IPS-NIHi7 (cell line): ENCODE data around the gene ZBTB16.
A peak's percentile ranks its signal among the peaks of the same experiment; 100 is the strongest.

Experiments used
- DNase-seq: peaks from one replicate; pipeline ENCODE4 v3.0.0; 2012; ENCODE audit warnings: mixed read lengths; ENCODE audit errors: extremely low spot score

Gene ZBTB16

DNA sequence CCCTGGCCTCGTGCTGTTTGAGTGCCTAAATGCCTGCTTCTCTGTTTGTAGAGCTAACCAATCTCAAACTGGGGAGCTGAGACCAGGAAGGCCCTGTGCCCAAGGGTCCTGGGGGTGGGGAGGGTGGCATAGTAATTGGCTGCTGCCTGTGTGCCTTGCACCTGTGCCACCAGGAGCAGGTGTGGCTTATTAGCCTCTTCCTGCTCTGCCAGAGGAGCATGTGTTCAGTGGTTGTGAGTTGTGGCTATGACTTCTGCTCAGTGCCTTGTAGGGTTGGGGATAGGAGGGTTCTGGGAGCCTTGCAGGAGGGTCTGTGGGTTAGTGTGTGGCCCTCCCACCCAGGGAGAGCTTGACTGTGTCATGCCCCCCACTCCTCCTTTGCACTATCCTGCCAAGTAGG lies 109.2 kb downstream of the ZBTB16 start:
- no peak for DNase-seq

DNA sequence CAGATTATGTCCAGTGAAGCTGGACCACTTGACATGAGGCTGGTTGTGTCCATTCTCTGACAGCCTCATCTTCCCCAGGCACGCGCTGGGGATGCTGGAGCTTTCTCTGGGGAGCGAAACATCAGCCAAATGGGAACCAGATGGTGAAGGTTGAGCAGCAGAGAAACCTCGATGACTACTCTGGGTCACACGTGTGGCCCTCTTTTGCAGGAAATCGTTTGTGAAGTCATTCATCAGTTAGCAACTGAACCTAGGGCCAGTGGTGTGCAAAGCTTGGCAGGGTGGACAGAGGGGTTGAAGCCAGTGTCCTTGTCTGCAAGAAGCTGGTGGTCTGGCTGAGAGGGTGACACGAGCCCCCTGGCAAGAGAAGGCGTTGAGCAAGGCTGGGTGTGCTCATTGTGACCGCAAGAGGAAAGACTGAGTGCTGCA lies 109.8 kb downstream of the ZBTB16 start:
- DNase-seq: no peak

DNA sequence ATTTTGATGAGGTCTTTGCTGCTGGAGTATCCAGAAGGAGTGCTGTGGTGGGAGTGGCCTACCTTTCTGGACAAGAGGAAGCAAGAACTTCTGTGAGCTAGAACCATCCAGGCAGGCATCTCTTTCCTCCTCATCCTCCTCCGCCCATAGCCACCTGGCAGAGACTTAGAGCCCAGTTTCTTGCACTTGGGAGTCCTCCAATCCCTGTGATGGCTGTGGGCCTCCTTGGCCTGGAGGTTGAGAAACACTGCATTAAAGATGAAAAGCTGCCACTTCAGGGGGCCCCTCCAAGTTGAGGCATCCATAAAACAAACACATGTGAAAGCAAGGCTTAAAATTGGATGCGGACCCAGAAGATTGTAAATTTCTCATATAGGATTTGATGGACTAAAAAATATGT lies 110.3 kb downstream of the ZBTB16 start:
- DNase-seq: no peak

DNA sequence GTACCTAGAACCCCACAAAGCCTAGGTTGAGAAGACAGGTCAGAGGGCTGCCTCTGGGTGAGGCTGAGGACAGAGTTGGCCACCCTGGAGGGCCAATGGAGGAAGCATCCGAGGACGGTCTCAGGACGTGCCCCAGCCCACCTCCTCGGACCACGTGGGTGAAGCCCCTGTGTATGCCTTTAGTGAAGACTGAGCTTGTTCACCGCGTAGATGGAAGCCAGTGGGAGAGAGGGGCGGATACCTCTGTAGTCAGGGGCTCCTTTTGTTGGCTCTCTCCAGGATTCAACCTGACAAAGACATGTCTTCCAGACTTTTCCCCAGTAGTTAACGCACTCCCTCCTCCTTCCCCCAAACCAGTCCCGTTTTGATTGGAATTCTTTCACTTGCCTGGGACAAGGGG lies 110.7 kb downstream of the ZBTB16 start:
- no peak for DNase-seq

DNA sequence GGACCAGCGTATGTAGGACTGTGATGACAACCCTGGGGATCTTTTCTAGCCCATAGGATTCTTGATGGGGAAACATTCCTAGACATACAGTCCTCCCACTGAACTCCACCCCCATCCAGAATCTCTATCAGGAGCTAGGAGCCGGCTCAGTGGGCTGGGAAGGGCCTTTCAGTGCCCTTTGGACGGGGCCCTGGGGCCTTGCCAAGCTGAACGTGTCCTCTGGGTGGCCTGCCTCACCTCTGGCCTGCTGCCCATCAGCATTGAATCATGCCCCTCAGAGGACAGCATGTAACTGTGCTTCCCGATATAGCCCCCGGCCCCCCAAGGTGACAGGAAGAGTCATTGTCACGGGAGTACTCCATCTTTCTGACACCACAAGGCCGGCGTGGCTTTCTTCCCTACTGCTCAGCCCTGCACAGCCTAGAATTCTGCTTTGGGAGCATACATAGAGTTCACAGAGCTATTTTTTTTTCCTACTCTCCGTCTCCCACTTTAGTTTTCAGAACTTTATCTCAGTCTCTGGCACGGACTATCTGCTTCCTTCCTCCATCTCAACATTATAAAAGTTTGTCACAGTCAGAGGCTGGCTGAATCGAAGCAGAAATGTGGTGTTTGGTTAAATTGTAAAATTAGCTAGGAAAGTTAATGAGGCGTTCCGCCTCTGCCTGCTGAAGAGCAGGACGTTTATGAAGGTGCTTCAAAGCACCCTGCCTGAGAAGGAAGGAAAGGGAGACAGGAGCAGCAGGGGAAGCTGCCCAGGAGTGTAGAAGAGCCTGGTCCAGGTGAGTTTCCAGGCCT lies 111.9 kb downstream of the ZBTB16 start:
- no peak for DNase-seq

DNA sequence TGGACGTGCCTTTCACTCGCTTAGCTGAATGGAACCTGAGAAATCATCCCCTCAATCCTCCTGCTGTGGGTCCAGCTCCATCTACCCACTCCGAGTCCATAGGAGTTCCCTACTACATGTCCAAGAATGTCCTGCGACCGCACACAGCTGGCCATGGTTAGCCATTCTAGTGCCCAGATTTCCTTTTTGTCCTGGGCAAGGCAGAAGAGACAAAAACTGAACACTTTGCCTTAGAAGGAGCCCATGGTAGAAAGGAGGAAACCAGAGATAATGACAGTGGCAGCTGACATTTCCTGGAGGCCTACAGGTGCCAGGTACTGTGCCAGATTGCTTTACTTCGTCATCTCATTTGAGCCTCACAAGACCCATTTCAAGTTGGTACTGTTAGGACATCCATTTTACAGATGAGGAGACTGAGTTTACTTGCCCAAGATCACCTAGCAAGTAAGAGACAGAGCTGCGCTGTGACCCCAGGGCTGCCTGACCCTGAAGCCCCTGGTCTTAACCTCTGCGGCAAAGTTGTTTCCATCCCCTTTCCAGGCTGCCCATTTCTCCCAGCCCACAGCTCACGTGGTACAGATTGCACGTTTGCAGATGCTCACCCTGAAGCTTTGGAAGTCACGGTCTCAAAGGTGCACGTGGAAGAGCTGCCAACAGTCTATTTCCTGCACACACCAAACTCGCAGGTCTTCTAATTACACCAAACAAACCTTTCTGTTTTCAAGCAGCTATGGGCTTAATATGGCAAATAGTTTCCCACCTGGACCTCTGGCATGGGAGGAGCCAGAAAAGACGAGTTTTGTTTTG lies 112.7 kb downstream of the ZBTB16 start:
- DNase-seq: no peak

DNA sequence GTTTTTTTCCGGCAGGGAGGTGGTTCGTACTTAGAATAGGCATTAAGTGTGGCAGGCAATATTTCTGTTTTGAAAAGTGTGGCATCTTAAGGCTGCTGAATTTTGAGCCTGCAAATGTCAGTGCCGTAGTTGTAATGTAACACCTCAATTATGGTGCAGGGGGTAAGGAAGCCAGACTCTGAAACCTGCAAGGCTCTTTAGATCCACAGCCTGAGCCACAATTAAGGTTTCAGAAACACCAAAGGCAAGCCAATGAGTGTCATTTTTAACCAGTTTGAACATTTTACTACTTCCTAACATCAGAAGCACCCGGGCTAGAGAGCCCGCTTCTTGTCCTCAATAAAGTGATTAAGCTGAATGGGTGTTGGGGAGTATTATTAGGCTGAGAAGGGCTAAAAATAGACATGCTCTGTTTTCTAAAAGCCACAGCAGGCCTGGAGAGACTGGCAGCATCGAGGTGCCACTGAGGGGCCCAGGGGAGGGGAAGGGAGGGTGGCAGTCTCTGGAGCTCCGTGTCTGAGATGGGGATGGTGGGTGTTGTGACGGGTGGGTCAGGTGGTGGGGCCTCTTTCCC lies 113.4 kb downstream of the ZBTB16 start:
- no peak for DNase-seq

DNA sequence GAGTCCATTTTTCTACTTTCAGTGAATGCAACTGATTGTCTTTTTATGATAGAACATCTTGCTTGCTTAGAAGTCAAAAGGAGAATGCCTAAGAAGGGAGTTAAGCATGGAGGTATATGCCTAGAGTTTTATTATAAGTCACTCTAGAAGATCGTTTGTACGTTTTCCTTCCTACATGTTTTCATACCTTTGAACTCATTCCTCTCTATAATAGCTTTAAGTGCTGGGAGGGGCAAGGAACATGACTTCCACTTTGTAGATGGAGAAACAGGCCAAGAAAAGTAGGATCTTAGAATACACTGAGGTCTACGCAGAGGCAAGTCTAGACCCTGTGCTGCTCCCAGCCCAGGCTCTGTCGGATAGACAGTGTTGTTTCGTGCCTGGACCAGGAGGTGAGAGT lies 114.3 kb downstream of the ZBTB16 start:
- DNase-seq: no peak

DNA sequence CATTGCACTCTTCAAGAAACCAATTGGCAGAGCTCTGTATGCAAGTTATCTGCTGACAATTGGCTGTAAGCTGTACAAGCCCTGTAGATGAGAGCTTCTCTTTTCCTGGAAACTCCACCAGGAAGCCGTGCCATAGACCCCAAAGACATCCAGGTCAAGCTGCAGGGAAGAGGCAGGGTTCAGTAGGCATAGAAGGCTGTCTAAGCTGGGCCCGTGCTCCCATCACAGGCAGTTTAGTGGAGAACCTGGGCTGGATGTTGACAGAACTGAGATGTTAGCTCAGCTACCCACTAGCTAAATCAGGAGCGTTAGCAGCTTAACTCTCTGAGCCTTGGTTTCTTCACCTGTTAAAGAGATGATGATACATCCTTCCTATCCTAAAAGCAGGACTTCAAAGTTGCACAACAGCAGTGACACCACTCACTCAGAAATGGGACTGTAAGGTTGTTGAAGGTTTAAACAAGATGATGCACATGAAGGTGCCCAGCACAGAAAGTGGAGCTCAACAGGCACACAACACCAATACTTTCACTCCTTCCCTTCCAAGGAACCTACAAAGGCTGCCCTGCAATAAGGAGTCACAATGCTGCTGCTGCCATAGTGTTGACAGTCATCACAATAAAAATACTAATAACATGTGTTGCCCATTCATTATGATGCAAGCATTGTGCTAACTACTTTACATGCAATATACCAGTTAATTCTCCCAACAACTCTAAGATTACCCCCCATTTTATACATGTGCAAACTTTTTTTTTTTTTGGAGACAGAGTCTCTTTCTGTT lies 115.4 kb downstream of the ZBTB16 start:
- no peak for DNase-seq

DNA sequence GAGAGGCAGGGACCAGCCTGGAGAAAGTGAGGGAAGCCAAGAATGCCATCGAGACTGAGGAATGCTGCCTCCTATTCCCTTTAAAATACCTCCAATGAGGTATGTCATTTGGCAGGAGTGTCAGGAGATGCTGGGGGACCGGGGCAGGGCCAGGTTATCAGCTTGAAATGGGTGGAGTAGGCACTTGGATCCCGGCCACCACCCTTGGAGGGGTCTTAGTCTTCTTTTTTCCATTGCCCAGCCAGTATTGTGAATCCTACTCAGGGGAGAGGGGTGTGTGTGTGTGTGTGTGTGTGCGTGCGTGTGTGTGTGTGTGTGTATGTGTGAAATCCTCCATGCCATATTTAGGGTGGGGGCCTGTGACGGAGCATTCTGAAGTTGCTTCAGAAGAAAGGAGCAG lies 116.2 kb downstream of the ZBTB16 start:
- DNase-seq: no peak

DNA sequence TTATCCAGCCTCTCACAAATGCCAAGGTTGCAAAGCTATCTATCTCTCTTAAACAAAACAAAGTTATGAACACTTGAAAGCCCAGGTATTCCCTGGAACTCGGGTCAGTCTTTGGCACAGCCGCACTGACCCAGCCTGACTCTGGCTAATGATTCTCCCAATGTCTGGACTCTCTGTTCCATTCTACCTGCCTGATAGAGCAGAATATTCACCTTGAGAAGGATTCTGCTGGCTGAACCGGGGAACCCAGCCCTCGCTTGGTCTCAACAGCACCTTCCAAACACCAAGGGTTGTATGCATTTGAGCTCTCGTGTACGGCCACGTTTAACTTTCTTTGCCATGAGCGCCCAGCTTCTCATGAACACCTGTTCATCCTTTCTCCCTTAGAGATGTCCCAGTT lies 116.8 kb downstream of the ZBTB16 start:
- no peak for DNase-seq

DNA sequence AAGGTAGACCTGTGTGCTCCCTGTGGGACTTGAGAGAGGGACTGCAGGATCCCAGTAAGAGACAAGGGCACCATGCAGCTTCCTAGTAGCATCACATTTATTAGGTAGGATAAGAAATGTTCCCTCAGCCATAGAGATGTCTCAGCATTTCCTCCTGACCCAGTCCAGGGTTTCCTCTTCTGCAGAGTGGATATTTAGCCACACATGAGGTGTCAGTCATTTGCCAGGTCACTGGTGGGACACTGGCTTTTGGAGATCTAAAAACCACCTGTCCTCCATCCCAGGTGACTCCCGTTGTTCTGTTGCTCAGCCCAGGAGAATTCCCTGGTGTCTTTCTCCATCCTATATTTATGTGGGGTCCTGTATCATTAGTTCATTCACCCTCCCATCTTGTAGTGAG lies 119.1 kb downstream of the ZBTB16 start:
- DNase-seq: no peak

DNA sequence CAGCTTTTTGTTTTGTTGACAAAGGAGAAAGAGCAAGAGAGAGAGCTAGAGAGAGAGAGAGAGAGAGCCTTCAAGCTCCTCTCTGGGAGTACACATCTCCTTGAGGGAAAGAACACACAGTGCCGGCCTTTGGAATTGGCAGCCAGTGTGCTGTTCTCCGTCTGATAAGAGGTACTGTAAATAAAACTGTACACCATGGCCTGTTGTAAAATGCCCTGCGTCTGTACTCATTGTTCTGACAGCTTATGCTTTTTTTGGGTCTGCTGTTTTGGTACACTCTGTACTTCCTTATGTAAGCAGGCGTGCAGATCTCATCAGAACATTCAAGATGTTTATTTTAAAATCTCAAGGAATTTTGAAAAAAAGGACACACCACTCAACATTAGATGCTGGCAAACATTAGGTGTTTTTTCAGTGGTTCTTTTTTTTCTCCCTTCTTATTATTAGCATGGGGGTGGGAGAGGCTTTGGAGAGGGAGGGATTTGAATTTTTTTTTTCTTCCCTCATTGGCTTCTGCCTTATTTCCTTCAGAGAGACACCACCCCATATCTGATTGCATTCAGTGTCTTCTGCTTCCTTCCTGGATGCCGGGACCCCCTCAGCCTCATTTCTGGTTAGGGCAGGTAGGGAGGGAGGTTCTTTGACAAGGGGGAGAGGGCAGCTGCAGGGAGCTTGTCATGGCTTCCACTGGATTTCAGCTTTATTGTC lies 119.9 kb downstream of the ZBTB16 start:
- DNase-seq: no peak

DNA sequence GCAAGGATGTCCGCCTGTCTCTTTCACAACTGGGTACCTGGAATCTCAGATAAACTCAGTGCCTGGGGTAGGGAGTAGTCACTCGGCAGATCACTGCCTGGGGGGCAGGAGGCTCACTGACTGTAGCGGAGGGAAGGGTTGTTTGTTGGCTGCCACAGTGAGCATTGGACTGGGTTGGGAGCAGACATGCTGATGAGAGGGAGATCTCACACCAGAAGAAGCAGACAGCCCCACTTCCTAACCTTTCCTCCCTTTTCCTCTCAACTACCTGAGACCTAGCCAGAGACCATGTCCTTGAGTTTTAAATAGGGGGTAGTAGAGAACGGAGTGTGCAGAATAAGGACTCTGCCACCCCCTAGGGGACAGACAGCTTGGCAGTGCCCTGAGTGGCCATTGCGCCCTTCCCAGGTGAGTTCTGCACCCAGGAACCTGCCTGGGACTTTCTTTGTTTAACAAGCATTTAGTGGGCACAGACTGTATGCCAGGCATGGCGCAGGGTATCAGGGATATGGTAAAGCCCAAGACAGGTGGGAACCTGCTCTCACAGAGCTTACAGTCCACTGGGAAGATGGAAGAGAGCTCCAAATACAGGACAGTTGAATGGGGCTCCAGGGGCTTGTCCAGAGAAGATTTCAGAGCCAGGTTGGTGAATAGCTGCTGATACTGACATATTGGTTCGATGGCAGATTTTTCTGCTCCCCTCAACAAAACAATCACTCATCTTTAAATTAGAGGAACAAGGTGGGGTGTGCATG lies 121.0 kb downstream of the ZBTB16 start:
- peak; percentile 80 for DNase-seq

DNA sequence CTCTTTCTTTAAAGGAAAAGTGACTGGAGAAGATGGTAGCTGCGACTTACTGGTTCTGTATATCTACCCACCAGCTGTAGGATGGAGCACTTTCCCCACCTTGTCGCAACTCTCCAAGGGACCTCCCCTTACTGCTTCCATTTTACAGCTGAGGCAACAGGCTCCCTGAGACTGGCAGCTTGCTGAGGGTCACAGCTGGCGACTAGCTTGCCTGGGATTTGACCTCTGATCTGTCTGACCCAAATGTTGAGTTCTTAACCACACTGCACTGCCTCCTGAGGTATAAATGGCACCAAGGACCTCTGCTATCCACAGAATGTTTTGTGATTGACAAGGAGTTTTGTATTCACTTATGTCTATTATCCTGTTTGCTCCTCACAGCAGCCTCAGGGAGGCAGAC lies 121.7 kb downstream of the ZBTB16 start:
- no peak for DNase-seq

DNA sequence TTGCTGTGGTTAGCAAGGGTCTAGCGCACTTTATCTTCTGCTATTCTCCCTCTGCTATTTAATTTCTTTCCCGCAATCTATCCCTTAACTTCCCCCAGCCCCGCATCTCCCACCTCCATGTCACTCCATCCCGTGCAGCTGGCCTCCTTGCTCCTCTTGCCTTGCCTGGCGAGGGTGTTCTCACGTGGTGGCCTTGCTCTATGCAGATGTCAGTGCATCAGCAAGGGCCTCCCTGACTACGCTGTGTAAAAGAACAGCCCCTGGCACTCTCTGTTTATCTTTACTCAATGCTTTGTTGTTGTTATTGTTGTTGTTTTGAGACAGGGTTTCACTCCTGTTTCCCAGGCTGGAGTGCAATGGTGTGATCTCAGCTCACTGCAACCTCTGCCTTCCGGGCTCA lies 122.2 kb downstream of the ZBTB16 start:
- no peak for DNase-seq

DNA sequence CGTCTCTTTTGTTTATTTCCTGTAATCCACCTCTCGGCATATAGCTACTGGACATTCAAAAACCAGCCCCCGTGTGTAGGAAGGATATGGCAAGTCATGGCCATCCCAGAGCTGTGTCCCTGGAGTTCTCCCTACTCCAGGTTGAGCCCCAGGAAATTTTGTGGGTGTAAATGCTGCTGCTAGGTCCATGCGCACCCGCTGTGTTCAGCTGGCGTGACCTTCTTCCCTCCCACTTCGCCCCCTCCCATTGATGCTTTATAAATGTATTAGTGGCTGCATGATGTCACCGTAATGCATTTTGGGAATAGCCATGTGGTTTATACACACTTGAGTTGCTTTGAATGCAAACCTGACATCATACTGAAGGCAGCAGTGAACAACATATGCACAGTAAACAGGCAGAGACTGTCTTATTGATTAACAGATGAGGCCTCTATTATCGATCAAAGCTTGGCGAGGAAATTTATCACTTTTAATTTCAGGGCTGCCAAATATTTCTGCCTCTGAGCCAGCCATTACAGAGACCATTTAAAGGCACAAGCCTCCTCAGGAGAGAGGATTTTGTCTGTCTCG lies 123.0 kb downstream of the ZBTB16 start:
- no peak for DNase-seq

DNA sequence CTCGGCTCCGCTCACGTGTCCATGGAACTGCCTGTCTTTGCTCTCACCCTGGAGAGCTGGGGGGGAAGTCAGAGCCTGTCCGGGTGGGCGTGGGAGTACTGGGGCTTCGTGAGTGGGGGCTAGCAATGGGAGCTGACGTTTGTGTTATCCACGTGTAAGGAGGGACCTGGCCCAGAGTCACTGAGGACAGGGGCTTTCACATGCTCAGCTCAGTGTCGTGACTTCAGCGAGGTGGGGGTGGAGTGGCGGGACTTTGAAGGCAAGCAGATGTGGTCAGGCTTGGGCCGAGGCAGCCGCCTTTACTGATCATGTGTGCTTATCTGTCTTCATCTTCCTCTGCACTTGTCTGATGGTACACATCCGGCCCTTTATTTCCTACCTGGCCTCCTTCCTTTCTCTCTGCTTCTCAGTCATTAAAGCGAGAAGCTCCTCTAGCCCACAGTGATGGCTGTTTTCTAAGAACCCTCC lies 123.6 kb downstream of the ZBTB16 start:
- no peak for DNase-seq

DNA sequence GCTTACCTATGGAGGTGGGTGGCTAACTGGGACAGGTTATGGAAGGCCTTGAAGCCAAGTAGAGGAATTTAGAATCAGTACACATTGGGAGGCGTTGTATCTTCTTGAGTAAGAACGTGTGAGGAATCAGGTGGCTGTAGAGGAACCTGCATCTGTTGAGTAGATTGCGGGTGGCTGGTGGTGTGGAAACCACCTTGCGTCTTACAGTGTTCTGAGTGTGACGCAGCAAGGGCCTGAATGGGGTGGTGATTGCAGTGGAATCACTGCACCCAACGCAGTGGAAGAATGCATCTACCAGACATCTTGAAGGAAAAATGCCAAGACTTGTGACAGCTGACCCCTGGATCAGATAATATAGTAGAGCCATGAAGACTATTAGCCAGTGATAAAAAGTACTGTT lies 125.9 kb downstream of the ZBTB16 start:
- DNase-seq: no peak

DNA sequence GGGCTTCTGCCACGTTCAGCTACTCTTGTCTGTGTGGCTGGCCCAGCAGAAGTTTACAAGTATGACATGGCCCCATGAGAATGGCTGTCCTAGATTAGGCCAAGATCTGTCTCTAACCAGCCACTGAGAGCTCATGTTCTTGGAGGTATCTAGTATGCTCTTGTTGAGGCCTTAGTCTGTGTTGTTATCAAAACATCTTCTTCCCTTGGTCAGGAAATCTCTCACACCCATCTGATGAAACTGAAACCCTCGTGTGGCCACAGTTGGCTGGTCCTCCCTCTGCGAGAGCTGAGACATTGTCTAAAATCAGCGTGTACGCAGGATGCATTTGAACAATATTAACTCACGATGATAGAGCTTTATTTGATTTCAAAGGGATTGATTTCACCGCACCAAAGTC lies 127.7 kb downstream of the ZBTB16 start:
- no peak for DNase-seq
